ENCODE measurements around the gene ST6GALNAC6.

GRCh38 chr9:127936347-127936852, 37.0 kb upstream of the ST6GALNAC6 start:
- TF ChIP-seq ZBTB33 (IDR thresholded peaks at IDR 0.05) = no peak
- no peak for TF ChIP-seq NR2F2 (IDR thresholded peaks at IDR 0.05)
- TF ChIP-seq CTCF (IDR thresholded peaks at IDR 0.05; ENCODE audit: low read depth, low read length, missing input control) = no peak
- no peak for TF ChIP-seq HNF4A (conservative IDR thresholded peaks at IDR 0.05)
- no peak for TF ChIP-seq RAD21 (IDR thresholded peaks at IDR 0.05)
- TF ChIP-seq MAX (IDR thresholded peaks at IDR 0.05) = no peak
- TF ChIP-seq JUND (IDR thresholded peaks at IDR 0.05) = no peak
